Stimulated activated CD4-positive, alpha-beta T cell treated with anti-CD3 and anti-CD28 coated beads, Interleukin-12 subunit alpha, Interleukin-12 subunit beta, amount 100 ng/mL, for 4 hours (primary cell): Measurements from ENCODE around the gene LUZP4.
"Not testable (repeated sequence)": the region's sequence is repeated elsewhere in the genome, so short reads cannot be mapped to it uniquely, and the experiment has no call there.

Experiments
- DNase-seq: peaks from one replicate; pipeline ENCODE4 v3.0.0-alpha.2; 2020

Gene LUZP4, protein sequence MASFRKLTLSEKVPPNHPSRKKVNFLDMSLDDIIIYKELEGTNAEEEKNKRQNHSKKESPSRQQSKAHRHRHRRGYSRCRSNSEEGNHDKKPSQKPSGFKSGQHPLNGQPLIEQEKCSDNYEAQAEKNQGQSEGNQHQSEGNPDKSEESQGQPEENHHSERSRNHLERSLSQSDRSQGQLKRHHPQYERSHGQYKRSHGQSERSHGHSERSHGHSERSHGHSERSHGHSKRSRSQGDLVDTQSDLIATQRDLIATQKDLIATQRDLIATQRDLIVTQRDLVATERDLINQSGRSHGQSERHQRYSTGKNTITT

DNA sequence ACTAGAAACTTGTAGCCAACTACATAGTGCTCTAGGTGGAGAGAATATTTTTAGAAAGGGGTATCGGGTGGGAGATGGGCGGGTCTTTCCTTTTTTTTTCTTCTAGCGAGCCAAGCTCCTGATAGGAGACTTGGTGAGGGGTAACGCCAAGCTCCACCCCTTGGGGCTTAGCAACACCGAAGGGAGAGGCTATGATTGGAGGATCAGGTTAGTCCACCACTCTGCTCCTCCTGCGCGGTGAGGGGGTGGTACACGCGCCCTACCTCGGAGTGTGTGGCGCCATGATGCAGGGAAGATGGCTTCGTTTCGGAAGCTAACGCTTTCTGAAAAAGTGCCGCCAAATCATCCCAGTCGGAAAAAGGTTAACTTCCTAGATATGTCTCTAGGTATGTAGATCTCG is at the start of gene LUZP4:
LUZP4 (plus strand) TSS at position 251 of the 400 bp plus-strand sequence; CDS start at position 296, 45 bp downstream.
- no peak for DNase-seq

DNA sequence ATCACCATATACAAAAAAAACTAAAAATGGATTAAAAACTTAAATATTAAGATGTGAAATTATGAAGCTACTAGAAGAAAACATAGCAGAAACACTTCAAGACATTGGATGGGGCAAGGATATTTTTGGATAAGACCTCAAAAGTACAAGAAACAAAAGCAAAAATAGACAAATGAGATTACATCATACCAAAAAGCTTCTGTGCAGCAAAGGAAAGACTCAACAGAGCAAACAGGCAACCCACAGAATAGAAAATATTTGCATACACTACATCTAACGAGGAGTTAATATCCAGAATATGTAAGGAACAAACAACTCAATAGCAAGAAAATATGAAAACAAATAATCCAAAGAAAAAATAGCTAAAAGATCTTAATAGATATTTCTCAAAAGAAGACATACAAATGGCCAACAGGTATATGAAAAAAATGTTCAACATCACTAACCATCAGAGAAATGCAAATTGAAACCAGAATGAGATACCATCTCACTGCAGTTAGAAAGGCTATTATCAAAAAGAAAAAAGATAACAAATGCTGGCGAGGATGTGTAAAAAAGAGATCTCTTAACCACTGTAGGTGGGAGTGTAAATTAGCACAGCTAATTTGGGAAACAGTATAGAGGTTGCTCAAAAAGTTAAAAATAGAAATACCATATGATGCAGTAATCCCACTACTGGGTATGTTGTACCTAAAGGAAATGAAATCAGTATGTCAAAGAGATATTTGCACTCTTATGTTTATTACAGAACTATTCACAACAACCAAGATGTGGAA is 37.9 kb upstream of the LUZP4 start:
- DNase-seq = no peak

DNA sequence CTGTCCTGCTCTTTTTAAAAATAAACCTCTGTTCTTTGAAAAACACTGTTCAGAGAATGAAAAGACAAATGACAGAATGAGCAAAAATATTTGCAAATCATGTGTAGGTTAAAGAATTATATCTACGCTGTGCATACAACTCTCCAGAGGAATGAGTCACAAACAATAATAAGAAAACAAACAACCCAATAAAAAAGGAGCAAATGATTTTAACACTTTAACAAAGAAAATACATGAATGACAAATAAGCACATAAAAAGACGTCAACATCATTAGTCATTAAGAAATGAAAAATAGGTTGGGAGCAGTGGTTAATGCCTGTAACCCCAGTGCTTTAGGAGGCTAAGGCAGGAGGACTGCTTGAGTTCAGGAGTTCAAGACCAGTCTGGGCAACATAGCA is 34.5 kb upstream of the LUZP4 start:
- DNase-seq = no peak

DNA sequence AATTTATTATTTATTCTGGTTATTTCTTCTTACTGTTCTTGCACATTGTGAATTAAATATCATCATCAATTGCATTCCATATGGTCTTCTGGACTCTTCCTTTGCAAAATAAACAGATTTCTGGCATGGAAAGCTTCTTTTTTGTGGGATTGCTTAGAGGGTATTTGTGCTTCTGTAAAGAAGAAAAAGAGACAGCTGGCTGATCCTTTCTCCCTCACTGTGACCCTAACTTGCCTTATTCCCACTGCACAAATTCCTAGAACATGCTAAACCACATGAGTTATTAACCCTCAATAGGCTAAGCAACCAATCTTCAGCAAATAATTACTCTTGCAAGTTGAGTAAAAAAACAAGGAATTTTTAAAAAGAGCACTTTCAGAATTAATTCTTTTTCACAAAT is 31.8 kb upstream of the LUZP4 start:
- no peak for DNase-seq

DNA sequence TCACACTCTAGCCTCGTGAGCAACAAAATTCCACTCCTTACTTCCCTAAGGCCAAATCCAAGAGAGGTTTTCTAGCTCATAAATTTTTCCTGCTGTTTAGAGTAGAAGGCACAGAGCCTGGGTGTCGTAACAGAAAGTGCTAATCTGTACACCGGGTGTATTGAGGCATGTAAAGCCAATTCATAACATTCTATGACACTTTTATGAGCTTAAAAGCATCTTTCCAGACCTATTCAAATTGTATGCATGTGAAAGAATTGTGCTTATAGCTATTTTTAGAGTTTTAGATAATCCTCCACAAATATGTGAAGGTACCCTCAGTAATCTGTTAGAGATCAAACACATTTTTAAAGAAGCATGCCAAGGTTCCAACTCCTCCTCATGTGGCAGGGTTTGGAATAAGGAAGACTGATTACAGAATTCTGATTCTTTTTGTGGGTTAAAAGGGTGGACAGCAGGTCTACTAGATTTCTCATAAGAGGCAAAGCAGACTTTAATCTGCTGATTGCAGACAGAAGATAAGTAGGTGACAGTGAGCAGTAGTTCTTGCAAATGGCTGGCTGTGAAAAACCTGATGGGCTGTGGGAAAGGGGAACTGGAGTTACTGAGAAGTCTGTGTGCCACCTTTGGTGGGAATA is 30.2 kb upstream of the LUZP4 start:
- DNase-seq = no peak

DNA sequence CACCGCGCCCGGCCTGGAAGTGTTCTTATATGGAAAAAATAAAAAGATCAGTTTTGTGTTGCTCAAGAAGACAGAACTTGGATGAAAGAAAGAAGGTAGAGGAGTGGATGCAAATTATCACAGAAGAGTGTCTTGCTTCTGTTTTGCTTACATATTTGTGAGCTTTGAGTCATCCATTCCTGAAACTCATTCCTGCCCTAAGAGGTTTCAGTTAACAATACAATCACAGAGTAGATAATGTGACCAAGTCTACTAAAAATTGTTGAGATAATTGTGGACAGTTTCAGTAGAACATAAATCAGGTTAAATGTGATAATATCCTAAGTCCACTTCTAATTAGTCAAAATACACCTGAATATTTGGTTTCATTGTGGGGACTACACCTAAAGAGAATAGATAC is 29.2 kb upstream of the LUZP4 start:
- DNase-seq = no peak

DNA sequence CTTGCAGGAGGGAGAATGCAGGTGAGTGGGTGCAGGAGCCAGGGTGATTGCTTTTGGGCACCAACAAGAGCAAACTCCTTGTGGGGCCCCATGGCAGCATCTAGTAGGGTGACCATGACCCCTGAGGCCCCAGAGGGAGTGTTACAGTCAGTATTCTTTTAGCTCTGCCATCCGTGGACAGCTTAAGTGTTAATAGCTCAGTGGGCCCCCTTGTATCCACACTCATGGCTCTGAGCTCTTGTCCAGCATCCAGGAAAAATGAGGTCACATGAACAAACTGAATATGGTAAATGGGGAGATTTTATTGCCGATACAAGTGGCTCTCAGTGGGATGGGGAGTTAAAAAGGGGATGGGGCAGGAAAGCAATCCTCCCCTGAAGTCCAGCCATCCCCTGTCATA is 28.4 kb upstream of the LUZP4 start:
- no peak for DNase-seq

DNA sequence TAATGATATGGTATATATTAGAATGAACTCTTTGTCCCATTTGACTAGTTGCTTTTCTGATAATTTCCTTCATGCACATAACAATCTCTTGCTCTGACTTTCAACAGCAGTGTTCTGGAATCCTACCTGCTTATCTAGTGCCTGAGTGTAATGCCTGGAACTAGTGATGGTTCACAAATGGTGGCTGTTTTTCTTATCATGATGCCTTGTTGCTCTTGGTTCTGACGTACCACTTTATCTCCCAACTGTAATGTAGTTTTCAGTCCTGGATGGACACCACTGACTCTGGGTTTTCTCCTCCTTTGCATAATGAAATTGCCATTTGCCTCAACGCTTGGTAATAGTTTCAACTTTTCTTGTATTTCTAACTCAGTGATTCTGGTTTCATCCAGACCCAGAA is 25.5 kb upstream of the LUZP4 start:
- no peak for DNase-seq

DNA sequence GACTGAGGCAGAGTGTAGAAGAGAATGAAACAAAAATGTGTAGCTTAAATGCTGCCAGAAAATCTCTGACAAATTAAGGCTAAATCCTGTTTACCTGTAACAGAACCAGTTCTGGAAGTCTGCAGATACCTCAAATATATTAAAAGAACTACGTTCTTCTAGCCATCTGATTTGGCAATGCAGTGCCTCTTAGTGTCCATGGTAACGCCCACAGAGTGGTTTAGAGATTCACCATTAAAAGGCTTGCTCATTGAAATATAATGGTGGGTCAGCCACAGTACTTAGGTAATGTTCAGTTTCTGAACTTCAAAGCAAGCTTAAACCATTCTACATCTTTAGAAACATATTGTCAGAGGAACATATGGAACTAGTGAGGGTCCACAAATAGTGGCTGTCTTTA is 23.2 kb upstream of the LUZP4 start:
- DNase-seq = no peak

DNA sequence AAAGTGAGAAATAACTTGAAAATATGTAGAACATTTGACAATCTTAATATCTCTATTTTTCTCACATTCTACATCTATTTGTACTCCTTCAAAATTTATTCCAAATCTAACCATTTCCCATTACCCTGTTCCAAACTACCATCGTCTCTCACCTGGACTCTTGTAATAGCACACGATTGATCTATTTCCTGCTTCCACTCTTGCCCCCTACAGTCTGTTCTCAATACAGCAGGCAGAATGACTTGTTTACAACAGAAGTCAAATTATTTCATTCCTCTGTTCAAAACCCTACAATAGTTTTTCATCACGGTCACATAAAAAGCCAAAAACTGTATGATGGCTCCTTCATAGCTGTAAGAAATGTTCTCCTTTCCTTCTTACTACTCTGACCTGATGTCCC is 21.1 kb upstream of the LUZP4 start:
- DNase-seq = no peak

DNA sequence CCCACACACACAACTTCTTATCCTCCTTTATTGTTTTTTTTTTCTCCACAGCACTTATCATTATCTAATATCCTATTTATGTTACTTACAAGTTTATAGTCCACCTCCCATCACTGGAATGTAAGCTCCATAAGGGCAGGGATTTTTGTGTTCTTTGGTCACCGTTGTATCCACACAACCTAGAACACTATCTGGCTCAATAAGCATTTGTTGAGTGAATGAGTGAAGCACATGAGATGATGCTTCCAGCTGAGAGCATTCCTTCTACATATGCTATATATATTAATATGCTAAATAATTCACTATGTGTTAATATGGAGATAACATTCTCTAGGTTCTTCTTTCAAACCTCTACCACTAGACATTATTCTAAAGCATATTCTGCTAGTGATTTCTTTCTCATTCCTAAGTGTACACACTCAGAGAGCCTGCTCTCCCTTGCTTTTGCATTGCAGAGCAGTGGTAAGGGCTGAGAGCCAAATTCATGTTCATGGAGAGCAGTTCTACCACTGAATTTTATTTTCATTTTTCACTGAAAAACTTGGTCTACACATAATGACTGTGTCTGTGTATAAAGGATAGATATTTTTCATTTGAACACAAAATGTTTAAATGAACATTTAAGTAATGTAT is 20.3 kb upstream of the LUZP4 start:
- no peak for DNase-seq

DNA sequence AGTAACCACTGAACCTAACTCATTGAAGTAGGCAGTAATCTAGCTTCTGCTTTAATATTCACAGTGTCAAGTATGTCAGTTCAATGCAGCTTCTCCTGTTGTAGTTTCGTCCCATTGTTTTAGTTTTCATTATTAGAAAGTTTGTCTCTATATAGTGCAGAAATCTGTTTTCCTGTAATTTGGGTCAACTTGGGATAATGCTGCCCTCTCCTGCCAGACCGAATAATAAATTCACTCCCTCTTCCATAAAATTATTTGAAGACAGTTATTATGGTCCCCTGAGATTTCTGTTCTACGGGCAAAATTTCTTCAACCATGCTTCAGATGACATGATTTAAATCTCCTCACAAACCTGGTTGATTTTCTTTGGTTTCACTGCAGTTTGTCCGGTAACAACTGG is 4.6 kb upstream of the LUZP4 start:
- DNase-seq = no peak

DNA sequence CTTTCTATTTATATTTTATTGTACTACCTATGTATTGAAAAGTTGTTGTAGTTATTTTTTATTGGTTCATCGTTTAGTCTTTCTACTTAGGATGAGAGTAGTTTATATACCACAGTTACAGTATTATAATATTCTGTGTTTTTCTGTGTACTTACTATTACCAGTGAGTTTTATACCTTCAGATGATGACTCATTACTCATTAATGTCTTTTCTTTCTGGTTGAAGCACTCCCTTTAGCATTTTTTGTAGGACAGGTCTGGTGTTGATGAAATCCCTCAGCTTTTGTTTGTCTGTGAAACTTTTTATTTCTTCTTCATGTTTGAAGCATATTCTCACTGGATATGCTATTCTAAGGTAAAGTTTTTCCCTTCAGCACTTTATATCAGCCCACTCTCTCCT is 7.7 kb downstream of the LUZP4 start:
- DNase-seq = no peak

DNA sequence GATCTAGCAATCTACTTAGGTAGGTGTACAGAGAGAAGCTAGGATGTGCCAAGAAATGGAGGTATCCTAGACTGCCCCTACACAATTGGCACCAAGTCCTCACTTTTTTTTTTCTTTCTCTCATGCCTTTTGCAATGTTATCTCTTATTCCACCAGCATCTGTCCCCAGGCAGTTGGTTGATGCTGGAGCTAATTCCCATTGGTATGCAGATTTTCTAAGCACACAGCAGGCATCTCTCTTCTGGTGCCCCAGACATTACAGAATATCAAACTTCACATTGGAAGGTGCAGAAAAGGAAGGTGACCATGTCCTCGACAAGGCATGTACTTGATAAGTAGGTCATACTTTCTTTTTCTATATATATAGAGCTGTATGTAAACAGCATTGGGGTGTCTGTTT is 21.6 kb downstream of the LUZP4 start:
- no peak for DNase-seq

DNA sequence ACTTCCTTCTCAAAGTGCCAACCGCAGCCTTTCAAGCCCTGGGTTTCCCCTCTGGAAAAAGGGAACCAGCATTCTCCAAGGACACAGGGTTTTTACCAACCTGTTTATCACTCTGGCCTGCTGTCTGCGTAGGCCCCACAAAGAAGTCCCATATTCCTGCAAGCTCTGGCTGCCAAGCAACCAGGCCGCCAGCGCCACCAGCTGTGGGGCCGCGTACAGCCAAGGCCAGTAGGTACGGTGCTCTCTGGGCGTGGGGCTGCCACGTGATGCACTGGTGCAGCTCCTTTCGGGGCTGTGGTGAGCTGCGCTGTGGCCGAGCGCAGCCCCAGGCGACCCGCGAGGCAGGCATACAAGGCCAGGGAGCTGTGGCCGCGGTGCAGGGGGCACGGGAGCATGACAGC is 22.1 kb downstream of the LUZP4 start:
- no peak for DNase-seq

DNA sequence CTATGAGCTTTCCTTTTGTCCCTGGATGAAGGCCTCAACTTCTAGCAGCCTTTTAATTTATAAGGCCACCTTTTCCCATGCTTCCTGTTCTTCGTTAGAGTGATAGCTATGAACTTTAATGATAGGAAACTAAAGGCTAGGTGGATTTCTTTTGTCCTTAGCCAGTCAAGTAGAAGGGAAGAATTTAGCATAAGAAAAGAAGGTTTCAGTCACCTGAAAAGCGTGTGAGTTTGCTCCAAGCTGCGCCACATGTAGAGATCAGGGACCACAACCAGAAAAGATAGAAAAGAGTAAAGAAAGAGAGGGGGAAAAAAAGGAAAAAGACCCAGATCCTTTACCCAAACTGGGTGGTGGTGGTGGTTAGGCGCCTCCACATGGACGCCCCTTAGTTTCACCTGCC is 28.6 kb downstream of the LUZP4 start:
- DNase-seq = no peak

DNA sequence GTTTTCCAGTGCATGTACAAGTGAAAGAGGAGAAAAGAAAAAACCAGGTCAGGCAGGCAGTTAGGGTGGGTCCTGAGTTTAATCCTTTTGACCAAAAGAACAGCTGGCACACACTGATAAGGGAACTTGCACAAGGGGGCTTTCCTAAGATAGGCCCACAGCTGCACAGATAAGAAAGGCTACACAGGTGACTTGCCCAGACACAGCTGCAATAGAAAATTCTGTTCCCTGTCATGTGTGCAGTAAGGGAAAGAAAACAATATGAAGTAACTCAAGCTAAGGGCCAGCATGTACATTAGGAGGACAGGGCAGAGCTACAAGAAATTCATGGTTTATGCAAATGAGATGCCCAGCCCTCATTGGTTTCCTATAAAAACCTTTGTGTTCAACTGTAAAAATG is 32.9 kb downstream of the LUZP4 start:
- DNase-seq = no peak

DNA sequence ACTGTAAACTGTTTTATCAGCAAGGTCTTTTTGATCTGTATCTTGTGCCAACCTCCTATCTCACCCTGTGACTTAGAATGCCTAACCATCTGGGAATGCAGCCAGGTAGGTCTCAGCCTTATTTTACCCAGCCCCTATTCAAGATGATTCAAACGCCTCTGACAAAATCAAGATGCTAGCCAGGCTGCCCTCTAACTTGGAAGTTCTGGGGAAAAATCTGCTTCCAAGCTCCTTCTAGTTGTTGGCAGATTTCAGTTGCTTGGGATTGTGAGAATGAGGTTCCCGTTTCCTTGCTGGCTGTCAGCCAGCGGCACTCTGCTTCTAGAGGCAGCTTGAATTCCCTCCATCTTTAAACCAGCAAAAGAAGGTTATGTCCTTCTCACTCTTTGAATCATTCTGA is 34.7 kb downstream of the LUZP4 start:
- no peak for DNase-seq

DNA sequence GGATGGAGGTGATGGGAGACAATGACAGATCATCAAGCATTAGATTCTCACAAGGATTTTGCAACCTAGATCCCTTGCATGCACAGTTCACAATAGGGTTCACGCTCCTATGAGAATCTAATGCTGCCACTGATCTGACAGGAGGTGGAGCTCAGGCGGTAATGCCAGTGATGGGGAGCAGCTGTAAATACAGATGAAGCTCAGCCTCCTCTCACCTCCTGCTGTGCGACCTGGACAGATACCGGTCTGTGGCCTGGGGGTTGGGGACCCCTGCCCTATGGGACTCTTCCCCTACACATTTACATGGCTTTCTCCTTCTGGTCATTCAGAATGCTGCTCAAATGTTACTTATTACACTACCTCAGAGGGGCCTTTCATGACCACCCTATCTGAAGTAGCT is 39.8 kb downstream of the LUZP4 start:
- not testable (repeated sequence) for DNase-seq

DNA sequence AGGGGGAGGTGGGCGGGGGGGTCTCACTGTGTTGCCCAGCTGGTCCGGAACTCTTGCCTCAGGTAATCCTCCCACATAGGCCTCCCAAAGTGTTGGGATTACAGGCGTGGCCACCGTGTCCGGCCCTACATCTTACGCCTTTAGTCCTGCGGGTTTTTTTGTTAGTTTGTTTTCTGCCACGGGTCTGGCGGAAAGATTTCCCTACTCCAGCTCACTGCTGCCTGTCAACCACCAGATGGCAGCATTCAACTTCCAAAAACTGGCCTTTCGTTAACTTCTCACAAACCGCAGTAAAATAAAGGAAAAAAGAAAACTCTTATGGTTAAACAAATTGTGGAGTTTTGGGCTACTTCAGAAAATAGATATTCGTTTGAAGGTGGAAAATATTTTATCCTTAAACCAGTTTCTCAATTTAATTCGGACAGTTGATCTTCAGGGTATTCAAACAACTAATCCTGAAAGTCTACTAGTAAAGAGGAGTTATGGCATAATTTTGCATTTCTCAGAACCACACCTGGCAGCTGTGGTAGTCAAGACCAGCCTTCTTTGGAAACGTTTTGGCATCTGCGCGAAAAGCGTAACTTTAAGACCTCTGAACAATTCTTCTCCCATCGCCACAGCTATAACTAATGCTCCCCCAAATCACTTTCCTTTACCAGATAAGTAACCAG is 41.1 kb downstream of the LUZP4 start:
- DNase-seq = no peak

DNA sequence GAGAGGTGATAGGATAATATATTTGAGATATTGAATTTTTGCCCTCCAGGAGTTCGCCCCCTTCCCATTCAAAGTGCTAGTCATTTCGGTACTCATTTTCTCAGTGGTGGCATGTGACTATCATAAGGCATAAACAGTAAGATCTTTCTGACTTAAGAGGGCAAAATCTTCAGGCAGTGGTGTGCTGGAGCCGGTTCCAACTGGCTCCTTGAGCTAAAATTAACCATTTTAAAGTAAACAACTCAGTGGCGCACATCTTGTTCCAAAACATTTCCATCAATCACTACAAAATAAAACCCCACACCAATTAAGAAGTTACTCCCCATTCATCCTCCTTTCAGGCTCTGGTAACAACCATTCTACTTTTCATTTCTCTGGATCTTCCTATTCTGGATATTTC is 43.3 kb downstream of the LUZP4 start:
- DNase-seq = no peak

DNA sequence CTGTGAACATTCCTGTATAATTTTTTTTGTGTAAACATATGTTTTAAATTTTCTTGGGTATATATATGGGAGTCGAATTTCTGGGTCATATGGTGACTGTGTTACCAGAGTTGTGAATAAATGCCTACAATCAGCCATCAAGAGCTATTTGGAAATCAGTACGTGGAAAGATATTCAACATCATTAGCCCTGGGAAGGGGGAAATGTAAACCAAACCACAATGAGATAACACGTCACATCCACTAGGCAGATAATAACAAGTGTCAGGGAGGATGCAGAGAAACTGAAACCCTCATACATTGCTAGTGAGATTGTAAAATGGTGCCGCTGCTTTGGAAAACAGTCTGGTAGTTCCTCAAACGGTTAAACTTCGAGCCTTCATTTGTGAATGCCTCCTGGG is 43.9 kb downstream of the LUZP4 start:
- DNase-seq = no peak

DNA sequence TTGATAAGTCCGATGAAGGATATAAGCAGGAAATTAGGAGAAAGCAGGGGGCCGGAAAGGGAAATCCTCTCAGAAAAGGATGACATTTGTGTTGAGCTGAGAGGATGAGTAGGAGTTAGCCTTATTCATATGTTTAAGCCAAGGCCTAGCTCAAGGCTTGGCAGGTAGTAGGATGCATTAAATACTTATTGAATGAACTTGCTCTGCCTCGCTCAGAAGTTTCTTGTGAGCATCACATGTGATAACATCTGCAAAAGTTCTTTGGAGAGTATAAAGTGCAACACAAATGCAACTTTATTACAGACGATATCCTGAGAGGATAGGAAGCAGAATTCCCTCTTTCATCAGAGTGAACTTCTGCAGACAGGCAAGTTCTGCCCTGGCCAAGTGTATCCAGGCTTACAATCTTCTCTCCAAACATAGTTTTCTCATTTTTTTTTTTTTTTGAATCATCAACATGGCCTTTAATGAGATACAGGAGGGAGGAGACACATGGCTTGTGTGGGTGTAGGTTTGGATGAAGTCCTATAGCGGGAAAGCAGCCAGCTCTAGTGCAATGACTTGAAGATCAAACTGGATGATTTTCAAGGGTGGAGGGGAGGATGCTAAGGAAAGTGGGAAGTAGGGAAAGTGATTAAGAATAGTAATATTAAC is 48.1 kb downstream of the LUZP4 start:
- DNase-seq = no peak
